OCI-LY7 (cell line): ENCODE data around the gene DHRS9.

Experiments used
- CTCF ChIP-seq: fragments of 200-600 bp; sonication (generic); conservative IDR thresholded peaks from 2 replicates; pipeline ENCODE4 v1.5.1; 2014; ENCODE audit warnings: mild to moderate bottlenecking, antibody characterized with exemption, low read length, moderate library complexity, mixed read lengths
- EZH2phosphoT487 ChIP-seq: fragments of 200-600 bp; sonication (generic); IDR thresholded peaks from 2 replicates; pipeline ENCODE4 v1.6.1; 2018; ENCODE audit warnings: low read depth, borderline replicate concordance, mild to moderate bottlenecking, mixed run types, antibody characterized with exemption, low read length, moderate library complexity, mixed read lengths

GRCh38 chr2:169089182-169089581 is 19.8 kb downstream of the DHRS9 start:
- TF ChIP-seq CTCF = no peak
- TF ChIP-seq EZH2phosphoT487 = no peak
